ENCODE data around the gene NAIF1. TPM values are rescaled to one million over a fixed set of nuclear protein-coding genes. Genes with fewer than 3 reads are reported as not detected.

NAIF1 gene
- polyA plus RNA-seq, 1 donor: 7.9 TPM

DNA sequence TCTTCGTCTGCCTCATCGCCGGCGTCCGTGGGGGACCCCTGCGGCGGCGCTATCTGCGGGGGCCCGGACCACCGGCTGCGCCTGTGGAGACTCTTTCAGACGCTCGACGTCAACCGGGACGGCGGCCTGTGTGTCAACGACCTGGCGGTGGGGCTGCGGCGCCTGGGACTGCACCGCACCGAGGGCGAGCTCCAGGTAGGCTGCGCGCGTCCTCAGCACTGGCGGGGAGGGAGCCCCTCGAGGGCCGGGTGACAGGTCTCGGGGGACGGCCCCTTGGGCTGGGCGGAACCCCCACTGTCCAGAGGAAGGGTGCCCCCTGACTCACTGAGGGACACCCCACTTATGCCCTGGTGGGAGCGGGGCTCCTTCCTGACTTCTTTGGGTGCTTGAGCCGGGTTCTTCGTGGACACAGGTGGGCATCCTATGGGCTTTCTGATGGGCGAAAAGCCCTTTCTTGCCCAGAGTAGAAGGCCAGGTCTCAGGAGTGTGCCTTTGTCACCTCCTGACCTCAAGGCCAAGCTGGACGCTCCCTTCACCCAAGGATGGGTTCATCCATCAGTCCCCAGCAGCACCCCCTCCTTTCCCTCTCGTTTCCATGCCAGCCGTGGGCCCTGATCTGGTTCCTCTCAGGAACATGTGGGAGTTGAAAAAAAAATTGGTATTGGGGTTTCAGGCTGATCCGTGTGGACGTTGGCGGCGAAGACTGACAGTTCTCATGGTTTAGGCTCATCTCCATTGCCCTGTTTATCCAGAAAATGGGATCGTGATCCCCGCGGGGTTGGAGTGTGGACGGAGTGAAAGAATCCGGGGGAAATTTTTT, 1.5 kb upstream of the NAIF1 start:
- peak overlapping the region; percentile 75 for H3K4me3 ChIP-seq (ENCODE audit: low read length)
- peak in 1 of 2 donors; percentile 57 for DNase-seq
- H3K27ac ChIP-seq (ENCODE audit: low read length): peak overlapping the region; percentile 58
- peaks cover 50% of the 10 kb centered on the region for H3K4me1 ChIP-seq (ENCODE audit: control insufficient read depth, insufficient read depth, low read length)
- H3K36me3 ChIP-seq (ENCODE audit: control insufficient read depth, insufficient read depth, low read length): peaks cover 1% of the 10 kb centered on the region
- H3K9me3 ChIP-seq (ENCODE audit: control insufficient read depth, low read depth, low read length): peaks cover 6% of the 10 kb centered on the region
- no CpG with 5 or more reads among the region's 50 CpGs for WGBS (ENCODE audit: insufficient coverage, low lambda C conversion rate)
- H3K27me3 ChIP-seq (ENCODE audit: control insufficient read depth, insufficient read depth, low read length): no peaks in the 10 kb centered on the region

DNA sequence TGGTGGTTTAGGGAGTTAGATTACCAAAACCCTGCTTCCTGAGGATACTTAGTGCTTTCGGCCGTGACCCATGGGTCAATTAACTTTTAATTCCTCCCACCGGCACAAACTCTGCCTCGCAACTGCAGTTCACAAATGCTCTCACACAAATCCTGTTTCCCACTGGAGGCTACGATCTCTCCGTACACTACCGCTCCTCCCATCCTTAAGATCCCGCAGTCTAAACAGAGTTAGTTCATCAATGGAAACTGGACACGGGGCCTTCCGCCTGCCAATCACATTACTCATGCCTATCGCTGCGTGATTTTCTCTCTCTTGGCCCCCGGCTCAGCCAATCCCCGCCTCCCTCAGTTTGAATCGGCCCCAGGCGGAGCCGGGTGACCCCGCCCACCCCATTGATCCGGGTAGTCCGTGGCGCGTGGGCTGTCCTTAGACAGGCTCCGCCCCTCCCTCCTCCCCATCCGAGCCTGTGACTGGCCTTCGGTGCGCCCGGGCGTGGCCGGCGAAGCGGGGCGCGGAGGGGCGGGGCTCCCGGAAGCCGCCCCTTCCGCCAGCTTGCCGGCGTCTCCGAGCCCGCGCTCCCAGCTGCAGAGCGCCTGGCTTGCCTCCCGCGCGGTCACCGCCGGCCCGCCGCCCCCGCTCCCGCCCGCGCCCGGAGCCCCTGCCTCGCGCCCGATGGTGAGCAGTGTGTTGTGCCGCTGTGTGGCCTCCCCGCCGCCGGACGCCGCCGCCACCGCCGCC, 695 bp upstream of the NAIF1 start, which contains the start of gene SLC25A25:
TSS of gene SLC25A25 (plus strand) at position 588 of the 741 bp plus-strand sequence. CDS start at position 676, 88 bp downstream.
- Histone ChIP-seq H3K4me3 (ENCODE audit: low read length) (peak within 1 kb of the TSS; percentile 75), H3K27me3 (ENCODE audit: control insufficient read depth, insufficient read depth, low read length) (no peaks in the 10 kb centered on the region), H3K9me3 (ENCODE audit: control insufficient read depth, low read depth, low read length) (peaks cover 6% of the 10 kb centered on the region), H3K36me3 (ENCODE audit: control insufficient read depth, insufficient read depth, low read length) (peaks cover 9% of the 10 kb centered on the region), H3K27ac (ENCODE audit: low read length) (peak within 1 kb of the TSS; percentile 98), H3K4me1 (ENCODE audit: control insufficient read depth, insufficient read depth, low read length) (peaks cover 43% of the 10 kb centered on the region)
- DNase-seq: peak; percentile 100
- WGBS (ENCODE audit: insufficient coverage, low lambda C conversion rate): no CpG with 5 or more reads among the region's 67 CpGs

GRCh38 chr9:128065907-128066712, 1.0 kb downstream of the NAIF1 start:
- peaks cover 23% of the 10 kb centered on the region for H3K36me3 ChIP-seq (ENCODE audit: control insufficient read depth, insufficient read depth, low read length)
- H3K27ac ChIP-seq (ENCODE audit: low read length): no peak overlapping the region
- no peaks in the 10 kb centered on the region for H3K27me3 ChIP-seq (ENCODE audit: control insufficient read depth, insufficient read depth, low read length)
- peak overlapping the region; percentile 46 for H3K4me3 ChIP-seq (ENCODE audit: low read length)
- peaks cover 27% of the 10 kb centered on the region for H3K4me1 ChIP-seq (ENCODE audit: control insufficient read depth, insufficient read depth, low read length)
- no CpG with 5 or more reads among the region's 18 CpGs for whole genome bisulfite sequencing (ENCODE audit: insufficient coverage, low lambda C conversion rate)
- peaks cover 6% of the 10 kb centered on the region for H3K9me3 ChIP-seq (ENCODE audit: control insufficient read depth, low read depth, low read length)
- no peak for DNase-seq

GRCh38 chr9:128062846-128063831, 4.0 kb downstream of the NAIF1 start:
- WGBS (ENCODE audit: insufficient coverage, low lambda C conversion rate): no CpG with 5 or more reads among the region's 28 CpGs
- no peak for DNase-seq
- peaks cover 14% of the 10 kb centered on the region for H3K4me1 ChIP-seq (ENCODE audit: control insufficient read depth, insufficient read depth, low read length)
- H3K36me3 ChIP-seq (ENCODE audit: control insufficient read depth, insufficient read depth, low read length): peaks cover 23% of the 10 kb centered on the region
- no peak overlapping the region for H3K27ac ChIP-seq (ENCODE audit: low read length)
- no peak overlapping the region for H3K4me3 ChIP-seq (ENCODE audit: low read length)
- peaks cover 6% of the 10 kb centered on the region for H3K9me3 ChIP-seq (ENCODE audit: control insufficient read depth, low read depth, low read length)
- no peaks in the 10 kb centered on the region for H3K27me3 ChIP-seq (ENCODE audit: control insufficient read depth, insufficient read depth, low read length)

- Histone ChIP-seq H3K27me3 (ENCODE audit: control insufficient read depth, insufficient read depth, low read length) (no peaks in the 10 kb centered on the region), H3K36me3 (ENCODE audit: control insufficient read depth, insufficient read depth, low read length) (peaks cover 23% of the 10 kb centered on the region), H3K9me3 (ENCODE audit: control insufficient read depth, low read depth, low read length) (peaks cover 6% of the 10 kb centered on the region), H3K27ac (ENCODE audit: low read length) (no peak overlapping the region), H3K4me3 (ENCODE audit: low read length) (no peak overlapping the region), H3K4me1 (ENCODE audit: control insufficient read depth, insufficient read depth, low read length) (peaks cover 14% of the 10 kb centered on the region)
- no peak for DNase-seq
- WGBS (ENCODE audit: insufficient coverage, low lambda C conversion rate): no CpG with 5 or more reads among the region's 6 CpGs
Observed at GRCh38 chr9:128062279-128062678, 4.8 kb downstream of the NAIF1 start.

DNA sequence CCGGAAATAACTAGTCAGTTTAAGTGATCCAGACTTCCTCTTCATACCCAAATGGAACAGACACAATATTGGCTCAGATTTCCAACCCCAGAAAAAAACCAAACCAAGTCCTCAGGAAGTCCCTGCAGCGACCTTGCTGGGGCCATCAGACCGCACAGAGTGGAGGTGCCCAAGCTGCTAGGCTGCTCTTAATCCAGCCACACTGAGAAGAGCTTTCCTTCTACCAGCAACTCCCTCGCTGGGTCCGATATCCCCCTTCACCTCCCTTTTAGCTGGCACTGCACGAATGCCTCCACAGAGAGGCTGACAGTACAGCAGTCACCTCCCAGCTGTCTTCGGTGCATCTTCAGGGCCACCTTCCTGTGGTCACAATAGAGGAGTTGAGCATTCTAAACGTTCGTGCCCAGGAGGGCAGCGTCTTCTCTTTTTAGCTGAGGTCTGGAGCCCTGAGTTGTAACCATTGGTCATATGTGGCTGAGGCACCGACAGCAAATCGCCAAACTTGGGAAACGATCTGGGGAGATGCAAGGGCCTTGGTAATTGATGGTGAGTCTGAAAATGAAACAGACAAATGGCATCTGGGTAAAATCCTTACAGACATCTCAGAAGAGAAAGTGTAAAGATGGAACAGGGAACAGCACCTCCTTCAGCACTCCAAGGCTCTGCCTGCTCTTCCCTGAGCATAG, 5.7 kb downstream of the NAIF1 start:
- peaks cover 1% of the 10 kb centered on the region for H3K9me3 ChIP-seq (ENCODE audit: control insufficient read depth, low read depth, low read length)
- WGBS (ENCODE audit: insufficient coverage, low lambda C conversion rate): 100% methylated on average over 1 of the region's 13 CpGs
- H3K27ac ChIP-seq (ENCODE audit: low read length): no peak overlapping the region
- no peak for DNase-seq
- peaks cover 23% of the 10 kb centered on the region for H3K36me3 ChIP-seq (ENCODE audit: control insufficient read depth, insufficient read depth, low read length)
- H3K4me1 ChIP-seq (ENCODE audit: control insufficient read depth, insufficient read depth, low read length): peaks cover 8% of the 10 kb centered on the region
- no peak overlapping the region for H3K4me3 ChIP-seq (ENCODE audit: low read length)
- H3K27me3 ChIP-seq (ENCODE audit: control insufficient read depth, insufficient read depth, low read length): no peaks in the 10 kb centered on the region

- Histone ChIP-seq H3K27ac (ENCODE audit: low read length) (no peak overlapping the region), H3K27me3 (ENCODE audit: control insufficient read depth, insufficient read depth, low read length) (no peaks in the 10 kb centered on the region), H3K4me3 (ENCODE audit: low read length) (no peak overlapping the region), H3K4me1 (ENCODE audit: control insufficient read depth, insufficient read depth, low read length) (no peaks in the 10 kb centered on the region), H3K9me3 (ENCODE audit: control insufficient read depth, low read depth, low read length) (no peaks in the 10 kb centered on the region), H3K36me3 (ENCODE audit: control insufficient read depth, insufficient read depth, low read length) (peaks cover 23% of the 10 kb centered on the region)
- WGBS (ENCODE audit: insufficient coverage, low lambda C conversion rate): no CpG with 5 or more reads among the region's 6 CpGs
- no peak for DNase-seq
Observed at GRCh38 chr9:128059365-128059983, 7.6 kb downstream of the NAIF1 start.

GRCh38 chr9:128057724-128058409, 9.3 kb downstream of the NAIF1 start:
- H3K4me1 ChIP-seq (ENCODE audit: control insufficient read depth, insufficient read depth, low read length): peaks cover 3% of the 10 kb centered on the region
- H3K4me3 ChIP-seq (ENCODE audit: low read length): no peak overlapping the region
- no peak for DNase-seq
- no peak overlapping the region for H3K27ac ChIP-seq (ENCODE audit: low read length)
- no peaks in the 10 kb centered on the region for H3K9me3 ChIP-seq (ENCODE audit: control insufficient read depth, low read depth, low read length)
- H3K27me3 ChIP-seq (ENCODE audit: control insufficient read depth, insufficient read depth, low read length): no peaks in the 10 kb centered on the region
- WGBS (ENCODE audit: insufficient coverage, low lambda C conversion rate): 61% methylated on average over 3 of the region's 8 CpGs
- H3K36me3 ChIP-seq (ENCODE audit: control insufficient read depth, insufficient read depth, low read length): peaks cover 14% of the 10 kb centered on the region

Measured in large intestine (tissue), 3 donors.